ENCODE results near the gene PLAAT2.

GRCh38 chr11:63595296-63595695 is 32.1 kb upstream of the PLAAT2 start:
- no peak for TF ChIP-seq CTCF (conservative IDR thresholded peaks at IDR 0.05)
- TF ChIP-seq EZH2 (IDR thresholded peaks at IDR 0.05; ENCODE audit: low read depth) = no peak
